IMR-90 (cell line): Measurements from ENCODE around the gene PSMC3.

Experiments used
- CEBPB ChIP-seq: IDR thresholded peaks from 2 replicates; pipeline ENCODE4 v1.6.1; 2012; ENCODE audit warnings: low read depth, low read length, improper control_type of control experiment
- NFE2L2 ChIP-seq: fragments of 150-350 bp; IDR thresholded peaks from 2 replicates; pipeline ENCODE4 v1.6.1; 2016; ENCODE audit warnings: low read depth, mild to moderate bottlenecking, low read length
- POLR2A ChIP-seq: IDR thresholded peaks from 2 replicates; pipeline ENCODE4 v1.6.1; 2012; ENCODE audit warnings: mild to moderate bottlenecking, low read depth, low read length
- RCOR1 ChIP-seq: IDR thresholded peaks from 2 replicates; pipeline ENCODE4 v1.6.1; 2012; ENCODE audit warnings: mild to moderate bottlenecking, low read length, improper control_type of control experiment; ENCODE audit not compliant: insufficient replicate concordance
- TF ChIP-seq, protein P1 (sequence below): conservative IDR thresholded peaks from 2 replicates; pipeline ENCODE4 v1.5.1; 2012; ENCODE audit warnings: mild to moderate bottlenecking, low read depth, low read length, improper control_type of control experiment

GRCh38 chr11:47380078-47380477 lies 46.2 kb downstream of the PSMC3 start:
- TF ChIP-seq CEBPB (no peak), POLR2A (no peak), RCOR1 (no peak), NFE2L2 (no peak)
- TF ChIP-seq, protein P1, sequence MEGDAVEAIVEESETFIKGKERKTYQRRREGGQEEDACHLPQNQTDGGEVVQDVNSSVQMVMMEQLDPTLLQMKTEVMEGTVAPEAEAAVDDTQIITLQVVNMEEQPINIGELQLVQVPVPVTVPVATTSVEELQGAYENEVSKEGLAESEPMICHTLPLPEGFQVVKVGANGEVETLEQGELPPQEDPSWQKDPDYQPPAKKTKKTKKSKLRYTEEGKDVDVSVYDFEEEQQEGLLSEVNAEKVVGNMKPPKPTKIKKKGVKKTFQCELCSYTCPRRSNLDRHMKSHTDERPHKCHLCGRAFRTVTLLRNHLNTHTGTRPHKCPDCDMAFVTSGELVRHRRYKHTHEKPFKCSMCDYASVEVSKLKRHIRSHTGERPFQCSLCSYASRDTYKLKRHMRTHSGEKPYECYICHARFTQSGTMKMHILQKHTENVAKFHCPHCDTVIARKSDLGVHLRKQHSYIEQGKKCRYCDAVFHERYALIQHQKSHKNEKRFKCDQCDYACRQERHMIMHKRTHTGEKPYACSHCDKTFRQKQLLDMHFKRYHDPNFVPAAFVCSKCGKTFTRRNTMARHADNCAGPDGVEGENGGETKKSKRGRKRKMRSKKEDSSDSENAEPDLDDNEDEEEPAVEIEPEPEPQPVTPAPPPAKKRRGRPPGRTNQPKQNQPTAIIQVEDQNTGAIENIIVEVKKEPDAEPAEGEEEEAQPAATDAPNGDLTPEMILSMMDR = no peak
